Measurements from ENCODE around the gene LRRTM4. TPM values are rescaled to one million over a fixed set of nuclear protein-coding genes. Genes with fewer than 3 reads are reported as not detected.

Gene LRRTM4
- total and polyA plus RNA-seq, 2 of the 13 experiments (the other 11 are each of a cell fraction or from before 2014, with no cell fraction given) = 1.2 TPM

DNA sequence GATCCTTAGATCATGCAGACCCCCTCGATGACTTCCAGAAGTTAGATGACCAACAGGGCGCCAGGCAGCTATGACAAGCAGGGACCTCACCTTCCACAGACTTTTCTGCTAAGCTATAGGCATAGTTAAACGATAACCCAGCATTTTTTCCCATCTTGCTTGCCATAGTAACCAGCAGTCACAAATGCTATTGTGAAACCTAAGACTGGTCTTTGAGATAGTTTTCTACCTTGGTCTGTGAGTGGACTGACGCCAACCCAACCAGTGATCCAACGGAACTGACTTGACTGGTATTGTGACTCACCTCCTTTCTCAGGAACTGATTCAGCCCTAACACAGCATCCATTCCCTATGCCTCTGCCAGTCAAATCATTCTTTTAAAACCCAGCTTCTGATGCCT lies 361.2 kb downstream of the LRRTM4 start (continued):
- TF ChIP-seq NR3C1 (CRISPR knock-in tag; IDR thresholded peaks at IDR 0.05) (no peak), ETV5 (CRISPR knock-in tag; IDR thresholded peaks at IDR 0.05; ENCODE audit: borderline replicate concordance) (no peak; the same call in 1 of the 2 replicates), KDM3A (CRISPR knock-in tag; IDR thresholded peaks at IDR 0.05; ENCODE audit: low read depth) (no peak), ZNF354B (CRISPR knock-in tag; IDR thresholded peaks at IDR 0.05) (no peak), ERF (CRISPR knock-in tag; IDR thresholded peaks at IDR 0.05) (no peak), AGO2 (optimal IDR thresholded peaks at IDR 0.05; ENCODE audit: low read depth, low read length) (no peak), E2F2 (CRISPR knock-in tag; IDR thresholded peaks at IDR 0.05; ENCODE audit: borderline replicate concordance) (no peak), HMGA1 (CRISPR knock-in tag; conservative IDR thresholded peaks at IDR 0.05) (no peak), HNF4G (IDR thresholded peaks at IDR 0.05; ENCODE audit: borderline replicate concordance, low read depth, low read length) (no peak), HNF4G (CRISPR knock-in tag; IDR thresholded peaks at IDR 0.05; ENCODE audit: borderline replicate concordance, low read depth) (no peak), MBD4 (IDR thresholded peaks at IDR 0.05; ENCODE audit: borderline replicate concordance, low read length) (no peak), RBFOX2 (IDR thresholded peaks at IDR 0.05; ENCODE audit: low read depth, low read length) (no peak), ZNF296 (CRISPR knock-in tag; conservative IDR thresholded peaks at IDR 0.05) (no peak), HMG20B (CRISPR knock-in tag; conservative IDR thresholded peaks at IDR 0.05) (no peak), ZNF142 (CRISPR knock-in tag; IDR thresholded peaks at IDR 0.05) (no peak), CSRNP2 (CRISPR knock-in tag; conservative IDR thresholded peaks at IDR 0.05; ENCODE audit: low read depth) (no peak), PREB (CRISPR knock-in tag; IDR thresholded peaks at IDR 0.05) (no peak), MEIS1 (CRISPR knock-in tag; IDR thresholded peaks at IDR 0.05; ENCODE audit: borderline replicate concordance) (no peak), RFX1 (IDR thresholded peaks at IDR 0.05) (0 out of 2 replicates have a peak, but pooled peaks have one; percentile 11), MEIS2 (CRISPR knock-in tag; IDR thresholded peaks at IDR 0.05) (no peak)
